K562 (cell line): ENCODE measurements around the gene ADAT1. TPM values are rescaled to one million over a fixed set of nuclear protein-coding genes. Genes with fewer than 3 reads are reported as not detected.

ENCODE experiments used
- KLF10 ChIP-seq: fragments of 250-450 bp; sonication (Bioruptor Pico); IDR thresholded peaks from 2 replicates; pipeline ENCODE4 v1.6.1; 2021; ENCODE audit warnings: matching md5 sums
- LCOR ChIP-seq: sonication (generic); formaldehyde crosslinking; IDR thresholded peaks from 2 replicates; pipeline ENCODE4 v1.8.0; 2022; ENCODE audit warnings: mild to moderate bottlenecking, missing genetic modification reagents
- polyA plus RNA-seq, 8 experiments: library from polyadenylated mRNA; depleted of rRNA in 4 of 8; stranded (reverse) in 5 of 8; unstranded in 3 of 8; fragments of >200 nt; fragmentation: Nextera tagmentation in 2 of 8; fragmentation: Illumina TruSeq in 1 of 8; extraction: Ambion mirVana in 2 of 8; extraction: Trizol in 1 of 8; gene quantifications; 2 replicates each; pipeline versions ENCODE4 v1.2.1 to v1.2.3, GENCODE V29; 2011 to 2014; ENCODE audit warnings: inconsistent platforms in 1 of 8, missing spikeins in 1 of 8
- total RNA-seq, 7 experiments: library from RNA; depleted of rRNA in 6 of 7; stranded (reverse); fragments of >200 nt in 6 of 7; fragmentation: Illumina TruSeq in 2 of 7; extraction: Trizol in 2 of 7; gene quantifications; 2 replicates each; pipeline versions ENCODE4 v1.2.1 to v1.2.3, GENCODE V29; 2011 to 2021; ENCODE audit warnings: low replicate concordance in 1 of 7
- TF ChIP-seq, protein P1 (sequence below), 2 experiments: fragments of 450-650 bp; IDR thresholded peaks; 2 replicates each; pipeline ENCODE4 v1.6.1; 2016; ENCODE audit warnings: mild to moderate bottlenecking in 2 of 2, borderline replicate concordance in 1 of 2, low read depth in 1 of 2, moderate library complexity in 1 of 2
- TF ChIP-seq, protein P2 (sequence below): sonication (generic); formaldehyde crosslinking; IDR thresholded peaks from 2 replicates; pipeline ENCODE4 v1.8.0; 2023; ENCODE audit warnings: missing genetic modification reagents, mild to moderate bottlenecking, borderline replicate concordance
- TF ChIP-seq, protein P3 (sequence below): sonication (generic); formaldehyde crosslinking; IDR thresholded peaks from 2 replicates; pipeline ENCODE4 v1.8.0; 2022; ENCODE audit warnings: mild to moderate bottlenecking, missing genetic modification reagents

Gene ADAT1
- total and polyA plus RNA-seq, 9 of the 15 experiments (the other 6 are each of a cell fraction or from before 2014, with no cell fraction given) = 16.0 to 36.7 (median 28.2) TPM

DNA sequence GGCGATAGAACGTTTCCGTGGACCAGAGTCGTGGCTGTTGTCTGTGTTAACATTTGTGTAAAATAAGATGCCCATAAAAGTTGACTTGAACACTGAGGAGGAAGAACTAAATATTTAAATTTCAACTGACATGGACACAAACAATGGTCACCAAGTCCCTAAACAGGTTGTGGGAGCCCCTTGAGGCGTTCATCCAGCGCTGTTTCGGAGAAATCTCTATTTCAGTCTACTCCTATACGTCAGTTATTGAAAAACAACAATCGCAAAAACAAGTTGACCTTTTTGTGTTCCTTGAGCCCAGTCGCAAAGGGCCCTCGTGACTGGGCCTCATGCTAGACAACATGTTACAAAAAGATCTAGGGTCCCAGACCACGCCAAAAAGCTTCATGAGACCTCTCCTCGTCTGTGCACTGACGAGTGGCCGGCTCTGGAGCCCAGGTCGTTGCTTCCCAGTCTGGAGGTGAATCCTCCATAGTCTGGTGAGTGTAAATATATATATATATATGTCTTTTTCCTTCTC is 66.6 kb downstream of the ADAT1 start (continued):
- TF ChIP-seq, protein P1, sequence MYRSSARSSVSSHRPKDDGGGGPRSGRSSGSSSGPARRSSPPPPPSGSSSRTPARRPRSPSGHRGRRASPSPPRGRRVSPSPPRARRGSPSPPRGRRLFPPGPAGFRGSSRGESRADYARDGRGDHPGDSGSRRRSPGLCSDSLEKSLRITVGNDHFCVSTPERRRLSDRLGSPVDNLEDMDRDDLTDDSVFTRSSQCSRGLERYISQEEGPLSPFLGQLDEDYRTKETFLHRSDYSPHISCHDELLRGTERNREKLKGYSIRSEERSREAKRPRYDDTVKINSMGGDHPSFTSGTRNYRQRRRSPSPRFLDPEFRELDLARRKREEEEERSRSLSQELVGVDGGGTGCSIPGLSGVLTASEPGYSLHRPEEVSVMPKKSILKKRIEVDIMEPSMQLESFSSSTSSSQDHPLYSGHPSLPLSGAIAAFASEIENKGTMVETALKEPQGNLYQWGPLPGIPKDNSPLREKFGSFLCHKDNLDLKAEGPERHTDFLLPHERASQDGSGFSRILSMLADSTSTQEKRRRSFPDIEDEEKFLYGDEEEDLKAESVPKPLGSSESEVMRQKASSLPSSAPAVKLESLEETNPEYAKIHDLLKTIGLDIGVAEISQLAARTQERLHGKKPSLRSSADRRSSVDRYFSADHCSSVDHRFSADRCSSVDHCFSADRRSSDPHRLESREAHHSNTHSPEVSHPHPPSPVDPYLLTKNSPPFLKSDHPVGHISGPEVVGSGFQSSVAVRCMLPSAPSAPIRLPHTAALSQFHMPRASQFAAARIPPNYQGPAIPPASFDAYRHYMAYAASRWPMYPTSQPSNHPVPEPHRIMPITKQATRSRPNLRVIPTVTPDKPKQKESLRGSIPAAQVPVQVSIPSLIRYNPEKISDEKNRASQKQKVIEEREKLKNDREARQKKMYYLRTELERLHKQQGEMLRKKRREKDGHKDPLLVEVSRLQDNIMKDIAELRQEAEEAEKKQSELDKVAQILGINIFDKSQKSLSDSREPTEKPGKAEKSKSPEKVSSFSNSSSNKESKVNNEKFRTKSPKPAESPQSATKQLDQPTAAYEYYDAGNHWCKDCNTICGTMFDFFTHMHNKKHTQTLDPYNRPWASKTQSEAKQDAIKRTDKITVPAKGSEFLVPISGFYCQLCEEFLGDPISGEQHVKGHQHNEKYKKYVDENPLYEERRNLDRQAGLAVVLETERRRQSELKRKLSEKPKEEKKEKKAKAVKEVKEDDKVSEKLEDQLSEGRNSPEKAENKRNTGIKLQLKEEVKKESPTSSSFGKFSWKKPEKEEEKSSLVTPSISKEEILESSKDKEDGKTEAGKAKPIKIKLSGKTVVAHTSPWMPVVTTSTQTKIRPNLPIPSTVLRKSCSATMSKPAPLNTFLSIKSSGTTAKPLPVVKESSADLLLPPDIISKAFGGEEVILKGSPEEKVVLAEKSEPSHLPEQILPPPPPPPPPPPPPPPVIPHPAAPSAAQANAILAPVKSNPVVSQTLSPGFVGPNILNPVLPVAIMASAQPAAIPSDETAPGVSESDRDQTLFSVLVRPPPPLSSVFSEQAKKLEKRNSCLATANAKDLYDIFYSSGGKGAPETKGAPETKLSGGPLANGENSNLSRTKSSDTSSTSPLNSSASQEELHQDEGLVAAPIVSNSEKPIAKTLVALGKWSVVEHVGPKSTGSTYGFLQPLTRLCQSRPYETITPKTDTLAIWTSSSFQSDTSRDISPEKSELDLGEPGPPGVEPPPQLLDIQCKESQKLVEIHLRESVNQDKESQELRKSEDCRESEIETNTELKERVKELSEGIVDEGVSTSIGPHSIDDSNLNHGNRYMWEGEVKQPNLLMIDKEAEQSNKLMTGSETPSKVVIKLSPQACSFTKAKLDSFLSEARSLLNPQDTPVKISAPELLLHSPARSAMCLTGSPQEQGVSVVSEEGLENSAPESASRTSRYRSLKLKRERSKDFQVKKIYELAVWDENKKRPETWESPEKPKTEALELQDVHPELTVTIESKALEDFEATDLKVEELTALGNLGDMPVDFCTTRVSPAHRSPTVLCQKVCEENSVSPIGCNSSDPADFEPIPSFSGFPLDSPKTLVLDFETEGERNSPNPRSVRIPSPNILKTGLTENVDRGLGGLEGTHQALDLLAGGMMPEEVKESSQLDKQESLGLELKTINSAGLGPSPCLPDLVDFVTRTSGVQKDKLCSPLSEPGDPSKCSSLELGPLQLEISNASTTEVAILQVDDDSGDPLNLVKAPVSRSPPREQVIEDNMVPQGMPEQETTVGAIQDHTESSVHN (IDR thresholded peaks at IDR 0.05; ENCODE audit: borderline replicate concordance in 1 of 2, low read depth in 1 of 2) = no peak
- TF ChIP-seq, protein P2, sequence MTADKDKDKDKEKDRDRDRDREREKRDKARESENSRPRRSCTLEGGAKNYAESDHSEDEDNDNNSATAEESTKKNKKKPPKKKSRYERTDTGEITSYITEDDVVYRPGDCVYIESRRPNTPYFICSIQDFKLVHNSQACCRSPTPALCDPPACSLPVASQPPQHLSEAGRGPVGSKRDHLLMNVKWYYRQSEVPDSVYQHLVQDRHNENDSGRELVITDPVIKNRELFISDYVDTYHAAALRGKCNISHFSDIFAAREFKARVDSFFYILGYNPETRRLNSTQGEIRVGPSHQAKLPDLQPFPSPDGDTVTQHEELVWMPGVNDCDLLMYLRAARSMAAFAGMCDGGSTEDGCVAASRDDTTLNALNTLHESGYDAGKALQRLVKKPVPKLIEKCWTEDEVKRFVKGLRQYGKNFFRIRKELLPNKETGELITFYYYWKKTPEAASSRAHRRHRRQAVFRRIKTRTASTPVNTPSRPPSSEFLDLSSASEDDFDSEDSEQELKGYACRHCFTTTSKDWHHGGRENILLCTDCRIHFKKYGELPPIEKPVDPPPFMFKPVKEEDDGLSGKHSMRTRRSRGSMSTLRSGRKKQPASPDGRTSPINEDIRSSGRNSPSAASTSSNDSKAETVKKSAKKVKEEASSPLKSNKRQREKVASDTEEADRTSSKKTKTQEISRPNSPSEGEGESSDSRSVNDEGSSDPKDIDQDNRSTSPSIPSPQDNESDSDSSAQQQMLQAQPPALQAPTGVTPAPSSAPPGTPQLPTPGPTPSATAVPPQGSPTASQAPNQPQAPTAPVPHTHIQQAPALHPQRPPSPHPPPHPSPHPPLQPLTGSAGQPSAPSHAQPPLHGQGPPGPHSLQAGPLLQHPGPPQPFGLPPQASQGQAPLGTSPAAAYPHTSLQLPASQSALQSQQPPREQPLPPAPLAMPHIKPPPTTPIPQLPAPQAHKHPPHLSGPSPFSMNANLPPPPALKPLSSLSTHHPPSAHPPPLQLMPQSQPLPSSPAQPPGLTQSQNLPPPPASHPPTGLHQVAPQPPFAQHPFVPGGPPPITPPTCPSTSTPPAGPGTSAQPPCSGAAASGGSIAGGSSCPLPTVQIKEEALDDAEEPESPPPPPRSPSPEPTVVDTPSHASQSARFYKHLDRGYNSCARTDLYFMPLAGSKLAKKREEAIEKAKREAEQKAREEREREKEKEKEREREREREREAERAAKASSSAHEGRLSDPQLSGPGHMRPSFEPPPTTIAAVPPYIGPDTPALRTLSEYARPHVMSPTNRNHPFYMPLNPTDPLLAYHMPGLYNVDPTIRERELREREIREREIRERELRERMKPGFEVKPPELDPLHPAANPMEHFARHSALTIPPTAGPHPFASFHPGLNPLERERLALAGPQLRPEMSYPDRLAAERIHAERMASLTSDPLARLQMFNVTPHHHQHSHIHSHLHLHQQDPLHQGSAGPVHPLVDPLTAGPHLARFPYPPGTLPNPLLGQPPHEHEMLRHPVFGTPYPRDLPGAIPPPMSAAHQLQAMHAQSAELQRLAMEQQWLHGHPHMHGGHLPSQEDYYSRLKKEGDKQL (CRISPR knock-in tag) = no peak
- TF ChIP-seq, protein P3, sequence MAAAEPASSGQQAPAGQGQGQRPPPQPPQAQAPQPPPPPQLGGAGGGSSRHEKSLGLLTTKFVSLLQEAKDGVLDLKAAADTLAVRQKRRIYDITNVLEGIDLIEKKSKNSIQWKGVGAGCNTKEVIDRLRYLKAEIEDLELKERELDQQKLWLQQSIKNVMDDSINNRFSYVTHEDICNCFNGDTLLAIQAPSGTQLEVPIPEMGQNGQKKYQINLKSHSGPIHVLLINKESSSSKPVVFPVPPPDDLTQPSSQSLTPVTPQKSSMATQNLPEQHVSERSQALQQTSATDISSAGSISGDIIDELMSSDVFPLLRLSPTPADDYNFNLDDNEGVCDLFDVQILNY (CRISPR knock-in tag) = no peak
- TF ChIP-seq LCOR (CRISPR knock-in tag) = 0 out of 2 replicates have a peak, but pooled peaks have one; percentile 3
- TF ChIP-seq KLF10 (CRISPR knock-in tag) = no peak
